Stimulated activated CD8-positive, alpha-beta memory T cell treated with anti-CD3 and anti-CD28 coated beads, Interleukin-7, amount 100 ng/mL, for 4 hours (primary cell): ENCODE measurements around the gene RRP36.

ENCODE experiments used
- DNase-seq, 2 donors: peaks; one replicate each; pipeline ENCODE4 v3.0.0-alpha.2; 2020; ENCODE audit warnings: low read depth in 2 of 2

Gene RRP36

GRCh38 chr6:43062818-43063217 lies 41.4 kb downstream of the RRP36 start:
- DNase-seq = no peak

DNA sequence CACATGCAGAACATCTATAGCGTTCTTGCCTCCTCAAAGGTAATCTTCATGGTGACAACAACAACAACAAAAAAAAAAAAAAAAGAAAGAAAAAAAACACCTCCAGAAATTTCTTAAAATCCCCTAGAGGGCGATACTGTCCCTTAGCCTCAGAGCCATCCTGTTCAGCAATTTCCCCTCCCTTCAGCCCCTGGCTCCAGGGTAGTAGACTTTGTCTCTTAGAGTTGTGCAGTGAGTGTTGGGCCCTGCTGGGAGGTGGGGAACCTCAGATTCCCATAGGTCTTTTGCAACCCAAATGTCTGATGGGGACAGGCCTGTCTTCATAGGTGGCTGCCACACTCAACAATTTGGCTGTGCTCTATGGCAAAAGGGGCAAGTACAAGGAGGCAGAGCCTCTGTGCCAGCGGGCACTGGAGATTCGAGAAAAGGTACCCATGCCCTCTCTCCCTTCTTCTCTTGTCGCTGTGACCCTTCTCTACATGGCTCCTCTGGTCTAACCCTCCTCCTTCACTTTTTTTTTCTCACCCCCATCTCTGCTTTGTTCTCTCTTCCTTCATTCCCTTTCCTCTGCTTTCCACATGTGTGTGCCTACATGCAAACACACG lies 48.7 kb downstream of the RRP36 start:
- DNase-seq = no peak

GRCh38 chr6:43074847-43075669 lies 53.6 kb downstream of the RRP36 start:
- no peak for DNase-seq

DNA sequence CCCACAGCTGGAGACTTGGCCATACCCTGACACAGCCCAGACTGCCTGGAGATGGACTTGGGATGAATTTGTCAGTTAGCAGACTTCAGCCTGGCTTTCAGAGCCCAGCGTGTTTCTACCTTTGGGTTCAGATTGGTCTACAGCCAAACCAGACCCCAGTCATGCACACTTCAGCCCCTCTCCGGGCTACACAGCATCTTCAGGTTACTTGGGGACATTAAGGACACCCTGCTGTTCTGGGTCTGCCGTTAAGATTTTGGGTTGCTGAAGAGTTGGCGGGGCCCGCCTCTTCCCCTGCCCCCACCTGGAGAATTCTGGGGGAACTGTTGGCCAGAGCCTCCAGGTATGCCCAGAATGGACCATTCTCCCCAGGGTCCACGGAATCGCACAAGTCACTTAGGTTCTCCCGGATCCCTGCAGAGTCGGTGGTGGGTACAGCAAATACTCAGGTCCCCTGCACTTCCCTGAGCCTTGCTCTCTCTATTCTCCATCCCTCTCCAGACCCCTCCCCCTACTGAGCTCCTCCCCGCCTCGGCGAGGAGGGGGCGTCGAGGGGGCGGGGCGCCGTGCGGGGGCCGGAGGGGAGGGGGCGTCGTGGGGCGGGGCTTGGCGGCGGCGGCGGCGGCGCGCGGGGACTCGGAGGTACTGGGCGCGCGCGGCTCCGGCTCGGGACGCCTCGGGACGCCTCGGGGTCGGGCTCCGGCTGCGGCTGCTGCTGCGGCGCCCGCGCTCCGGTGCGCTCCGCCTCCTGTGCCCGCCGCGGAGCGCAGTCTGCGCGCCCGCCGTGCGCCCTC lies 54.4 kb downstream of the RRP36 start, which contains the start of gene PTK7:
TSS of gene PTK7 (plus strand) at position 645 of the 794 bp plus-strand sequence. CDS start 175 bp downstream, outside the sequence.
- DNase-seq = peak in 1 of 2 donors; percentile 16

GRCh38 chr6:43076464-43077332 lies 55.3 kb downstream of the RRP36 start:
- DNase-seq = no peak

DNA sequence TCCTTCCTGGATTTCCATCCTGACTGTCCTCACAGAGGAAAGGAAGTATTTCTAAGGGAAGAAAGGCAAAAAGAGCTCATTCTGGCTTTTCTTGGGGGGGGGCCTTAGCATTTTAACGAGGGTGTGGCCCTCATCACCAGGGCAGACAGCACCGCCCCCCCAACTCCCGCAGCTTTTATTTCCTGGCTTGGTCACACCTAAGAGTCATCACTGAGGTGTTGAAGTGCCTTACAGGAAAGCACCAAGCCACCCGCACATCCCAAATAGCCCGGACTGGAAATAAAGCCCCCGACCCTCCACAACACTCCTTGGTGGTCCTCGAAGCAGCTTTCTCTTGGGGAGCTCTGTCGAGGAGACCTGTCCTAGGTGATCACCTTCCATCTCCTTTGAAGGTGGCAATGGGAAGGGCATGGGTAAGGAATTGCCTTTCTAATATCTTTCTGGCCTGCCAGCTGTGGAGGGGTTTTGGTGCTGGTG lies 55.9 kb downstream of the RRP36 start:
- DNase-seq = no peak

- no peak for DNase-seq
Observed at GRCh38 chr6:43077981-43078511, 56.6 kb downstream of the RRP36 start.

DNA sequence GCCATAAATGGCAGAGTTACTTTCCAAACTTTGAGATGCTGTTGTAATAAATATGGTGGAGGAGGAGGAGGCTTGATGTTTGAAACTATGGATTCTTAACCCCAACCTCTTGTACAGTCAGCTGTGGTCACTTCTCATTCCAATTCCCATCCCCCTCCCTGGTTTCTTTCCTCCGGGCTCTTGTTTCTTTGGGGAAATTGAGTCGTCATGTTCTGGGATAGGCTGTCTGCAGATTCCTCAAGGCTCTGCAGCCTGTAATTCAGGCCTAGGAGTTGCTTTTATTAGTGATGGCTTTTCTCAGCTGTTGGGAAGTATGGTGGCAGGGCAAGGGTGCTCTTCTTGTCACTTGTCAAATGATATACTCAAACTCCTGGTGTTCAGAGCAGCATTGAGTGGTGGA lies 57.3 kb downstream of the RRP36 start:
- DNase-seq = no peak
